ENCODE results near the gene PTK7. TPM values are rescaled to one million over a fixed set of nuclear protein-coding genes. Genes with fewer than 3 reads are reported as not detected.
"Not testable (repeated sequence)": the region's sequence is repeated elsewhere in the genome, so short reads cannot be mapped to it uniquely, and the experiment has no call there.

Gene PTK7
- total RNA-seq, 1 donor: 44.6 TPM

- TF ChIP-seq CTCF (IDR thresholded peaks at IDR 0.05; ENCODE audit: insufficient read depth, low read length): no peak
- no peak for DNase-seq (ENCODE audit: low read depth)
- H3K4me3 ChIP-seq (ENCODE audit: low read depth, low read length): no peak overlapping the region
Observed at GRCh38 chr6:43138267-43138666, 62.2 kb downstream of the PTK7 start.

GRCh38 chr6:43139973-43140372 is 63.9 kb downstream of the PTK7 start:
- not testable (repeated sequence) for DNase-seq (ENCODE audit: low read depth); H3K4me3 ChIP-seq (ENCODE audit: low read depth, low read length)

GRCh38 chr6:43141644-43142043 is 65.5 kb downstream of the PTK7 start:
- H3K4me3 ChIP-seq (ENCODE audit: low read depth, low read length): no peak overlapping the region
- no peak for DNase-seq (ENCODE audit: low read depth)
- TF ChIP-seq CTCF (IDR thresholded peaks at IDR 0.05; ENCODE audit: insufficient read depth, low read length): no peak

GRCh38 chr6:43142101-43142500 is 66.0 kb downstream of the PTK7 start:
- DNase-seq (ENCODE audit: low read depth): no peak
- TF ChIP-seq CTCF (IDR thresholded peaks at IDR 0.05; ENCODE audit: insufficient read depth, low read length): no peak
- no peak overlapping the region for H3K4me3 ChIP-seq (ENCODE audit: low read depth, low read length)

- no peak overlapping the region for H3K4me3 ChIP-seq (ENCODE audit: low read depth, low read length)
- TF ChIP-seq CTCF (IDR thresholded peaks at IDR 0.05; ENCODE audit: insufficient read depth, low read length): peak; percentile 97
- peak; percentile 92 for DNase-seq (ENCODE audit: low read depth)
Observed at GRCh38 chr6:43143235-43144128, 67.4 kb downstream of the PTK7 start.

- no peak for TF ChIP-seq CTCF (IDR thresholded peaks at IDR 0.05; ENCODE audit: insufficient read depth, low read length)
- no peak for DNase-seq (ENCODE audit: low read depth)
- H3K4me3 ChIP-seq (ENCODE audit: low read depth, low read length): no peak overlapping the region
Observed at GRCh38 chr6:43144879-43145278, 68.8 kb downstream of the PTK7 start.

- DNase-seq (ENCODE audit: low read depth): no peak
- no peak for TF ChIP-seq CTCF (IDR thresholded peaks at IDR 0.05; ENCODE audit: insufficient read depth, low read length)
- H3K4me3 ChIP-seq (ENCODE audit: low read depth, low read length): no peak overlapping the region
Observed at GRCh38 chr6:43146261-43146660, 70.1 kb downstream of the PTK7 start.
